HG03025 (cell line): ENCODE data around the gene GLUL.
"Not testable (repeated sequence)": the region's sequence is repeated elsewhere in the genome, so short reads cannot be mapped to it uniquely, and the experiment has no call there.

ENCODE experiments used
- ATAC-seq: cut with Tn5 transposase; IDR thresholded peaks from one replicate; pipeline ENCODE4 v1.9.1; 2021; ENCODE audit warnings: mild to moderate bottlenecking, moderate library complexity; ENCODE audit not compliant: unreplicated experiment, low FRiP score

Gene GLUL

GRCh38 chr1:182370532-182370931, 21.1 kb downstream of the GLUL start:
- no peak for ATAC-seq

- ATAC-seq = no peak
These were observed 22.7 kb downstream of the GLUL start for GRCh38 chr1:182368903-182369302.

GRCh38 chr1:182368358-182368757, 23.2 kb downstream of the GLUL start:
- no peak for ATAC-seq

GRCh38 chr1:182367926-182368325, 23.7 kb downstream of the GLUL start:
- ATAC-seq = no peak

GRCh38 chr1:182366596-182366995, 25.0 kb downstream of the GLUL start:
- no peak for ATAC-seq

- ATAC-seq = no peak
These were observed 31.9 kb downstream of the GLUL start for GRCh38 chr1:182359645-182360044.

GRCh38 chr1:182357913-182358312, 33.7 kb downstream of the GLUL start:
- no peak for ATAC-seq

- no peak for ATAC-seq
These were observed 34.4 kb downstream of the GLUL start for GRCh38 chr1:182357171-182357570.

GRCh38 chr1:182355723-182356098, 35.9 kb downstream of the GLUL start:
- ATAC-seq = no peak

- no peak for ATAC-seq
These were observed 39.7 kb downstream of the GLUL start for GRCh38 chr1:182351790-182352364.

GRCh38 chr1:182350839-182351238, 40.8 kb downstream of the GLUL start:
- ATAC-seq = no peak

- ATAC-seq = no peak
These were observed 42.4 kb downstream of the GLUL start for GRCh38 chr1:182348961-182349747.

- ATAC-seq = no peak
These were observed 44.6 kb downstream of the GLUL start for GRCh38 chr1:182347019-182347418.

GRCh38 chr1:182340233-182341058, 51.1 kb downstream of the GLUL start:
- no peak for ATAC-seq

GRCh38 chr1:182339684-182340083, 51.9 kb downstream of the GLUL start:
- ATAC-seq = no peak

GRCh38 chr1:182338806-182339370, 52.7 kb downstream of the GLUL start:
- no peak for ATAC-seq

- no peak for ATAC-seq
These were observed 53.6 kb downstream of the GLUL start for GRCh38 chr1:182337736-182338571.

- ATAC-seq = no peak
These were observed 55.6 kb downstream of the GLUL start for GRCh38 chr1:182335771-182336566.

- ATAC-seq = not testable (repeated sequence)
These were observed 58.5 kb downstream of the GLUL start for GRCh38 chr1:182333071-182333571.
